SU-DHL-6 (cell line): ENCODE measurements around the gene MME.

ENCODE experiments used
- CTCF ChIP-seq: fragments of 200-600 bp; sonication (generic); IDR thresholded peaks from one replicate; pipeline ENCODE4 v1.5.1; 2017; ENCODE audit warnings: antibody characterized with exemption, mild to moderate bottlenecking, low read length, moderate library complexity; ENCODE audit not compliant: insufficient read depth, poor library complexity, severe bottlenecking
- EZH2phosphoT487 ChIP-seq: fragments of 200-600 bp; sonication (generic), shearing (Covaris generic); conservative IDR thresholded peaks from 2 replicates; pipeline ENCODE4 v1.6.1; 2018; ENCODE audit warnings: mild to moderate bottlenecking, antibody characterized with exemption, low read length, moderate library complexity, mixed read lengths

- no peak for TF ChIP-seq CTCF
- TF ChIP-seq EZH2phosphoT487 = no peak
Measured at GRCh38 chr3:155189478-155189877, 109.4 kb downstream of the MME start.
